ENCODE data around the gene PRR15.

PRR15 gene

DNA sequence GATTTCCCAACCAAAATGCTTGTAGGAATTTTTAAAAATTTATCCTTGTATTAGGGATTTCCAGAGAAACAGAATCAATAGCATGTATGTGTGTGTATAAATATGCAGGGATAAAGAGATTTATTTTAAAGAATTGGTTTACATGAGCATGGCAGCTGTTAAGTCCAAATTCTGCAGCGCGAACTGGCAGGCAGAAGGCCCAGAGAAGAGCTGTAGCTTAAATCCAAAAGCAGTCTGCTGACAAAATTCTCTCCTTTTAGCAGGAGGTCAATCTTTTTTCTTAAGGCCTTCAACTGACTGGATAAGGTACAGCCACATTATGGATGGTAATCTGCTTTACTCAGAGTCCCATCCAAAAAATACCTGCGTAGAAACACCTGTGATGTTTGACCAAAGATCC is 42.0 kb downstream of the PRR15 start:
- TF ChIP-seq, protein P1, sequence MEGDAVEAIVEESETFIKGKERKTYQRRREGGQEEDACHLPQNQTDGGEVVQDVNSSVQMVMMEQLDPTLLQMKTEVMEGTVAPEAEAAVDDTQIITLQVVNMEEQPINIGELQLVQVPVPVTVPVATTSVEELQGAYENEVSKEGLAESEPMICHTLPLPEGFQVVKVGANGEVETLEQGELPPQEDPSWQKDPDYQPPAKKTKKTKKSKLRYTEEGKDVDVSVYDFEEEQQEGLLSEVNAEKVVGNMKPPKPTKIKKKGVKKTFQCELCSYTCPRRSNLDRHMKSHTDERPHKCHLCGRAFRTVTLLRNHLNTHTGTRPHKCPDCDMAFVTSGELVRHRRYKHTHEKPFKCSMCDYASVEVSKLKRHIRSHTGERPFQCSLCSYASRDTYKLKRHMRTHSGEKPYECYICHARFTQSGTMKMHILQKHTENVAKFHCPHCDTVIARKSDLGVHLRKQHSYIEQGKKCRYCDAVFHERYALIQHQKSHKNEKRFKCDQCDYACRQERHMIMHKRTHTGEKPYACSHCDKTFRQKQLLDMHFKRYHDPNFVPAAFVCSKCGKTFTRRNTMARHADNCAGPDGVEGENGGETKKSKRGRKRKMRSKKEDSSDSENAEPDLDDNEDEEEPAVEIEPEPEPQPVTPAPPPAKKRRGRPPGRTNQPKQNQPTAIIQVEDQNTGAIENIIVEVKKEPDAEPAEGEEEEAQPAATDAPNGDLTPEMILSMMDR (IDR thresholded peaks at IDR 0.05; ENCODE audit: borderline replicate concordance, control extremely low read depth, extremely low read depth, insufficient read depth, missing control alignments), result no peak
- in situ Hi-C loops (cut with MboI; ENCODE audit: low sequenced_read_pairs, unreplicated experiment), result no loop called here
- DNase-seq (ENCODE audit: low spot score), result no peak

DNA sequence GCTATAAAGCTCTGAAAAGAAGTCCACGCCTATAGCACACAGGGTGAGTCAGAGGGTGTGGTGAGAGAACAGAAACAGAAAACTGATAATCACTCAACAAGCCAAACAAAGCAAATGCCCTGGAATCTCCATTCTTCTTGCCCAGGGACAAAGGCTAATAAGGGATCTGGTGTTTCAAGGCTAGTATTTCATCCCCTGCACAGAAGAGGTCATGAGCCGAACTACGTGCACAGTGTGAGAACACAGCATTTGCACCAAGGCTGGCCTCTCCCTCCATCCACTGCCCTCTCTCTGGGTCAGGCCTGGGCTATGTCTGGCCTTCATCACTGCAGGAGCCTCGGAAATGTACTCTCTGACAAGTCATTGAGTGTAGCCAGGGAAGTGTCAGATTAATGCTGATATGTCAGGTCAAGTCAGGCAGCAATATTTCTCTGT is 42.7 kb downstream of the PRR15 start:
- DNase-seq (ENCODE audit: low spot score), result no peak
- in situ Hi-C loops (cut with MboI; ENCODE audit: low sequenced_read_pairs, unreplicated experiment), result no loop called here
- TF ChIP-seq, protein P1 (IDR thresholded peaks at IDR 0.05; ENCODE audit: borderline replicate concordance, control extremely low read depth, extremely low read depth, insufficient read depth, missing control alignments), result no peak

DNA sequence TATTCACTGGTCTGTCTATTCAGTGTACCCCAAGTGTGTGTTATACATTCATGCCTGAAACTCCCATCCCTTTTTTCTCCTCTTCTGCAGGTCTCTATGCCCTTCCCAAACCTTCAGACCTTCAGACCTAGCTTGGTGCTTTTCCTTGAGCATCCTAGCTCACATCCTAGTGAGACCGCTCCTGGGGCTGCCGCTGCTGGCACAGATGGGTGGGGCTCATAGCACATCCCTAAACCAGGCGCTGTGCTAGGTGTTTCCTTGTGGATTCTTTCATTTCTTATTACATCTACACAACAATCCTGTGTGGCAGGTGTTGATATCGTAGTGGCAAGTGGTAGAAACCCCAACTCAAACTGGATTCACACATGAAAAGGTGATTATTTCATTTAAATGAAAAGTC is 43.2 kb downstream of the PRR15 start:
- TF ChIP-seq, protein P1 (IDR thresholded peaks at IDR 0.05; ENCODE audit: borderline replicate concordance, control extremely low read depth, extremely low read depth, insufficient read depth, missing control alignments), result no peak

DNA sequence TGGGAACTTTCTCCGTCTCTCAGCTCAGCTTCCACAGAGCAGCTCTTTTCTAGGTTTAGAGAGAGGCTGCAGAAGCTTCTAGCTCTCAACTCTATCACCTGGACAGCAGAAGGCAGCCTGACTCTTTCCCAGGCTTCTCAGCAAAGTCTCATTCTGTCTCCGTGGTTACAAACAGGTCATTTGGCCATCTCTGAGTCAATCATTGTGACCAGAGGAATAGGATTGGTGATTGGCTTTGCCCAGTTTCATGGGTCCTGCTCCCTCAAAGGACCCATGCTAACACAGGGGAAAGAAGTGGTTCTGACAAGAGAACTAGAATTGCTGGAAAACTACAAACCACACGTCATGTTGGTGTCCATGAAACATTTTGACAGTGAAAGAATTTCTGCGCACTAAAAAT is 43.6 kb downstream of the PRR15 start:
- TF ChIP-seq, protein P1 (IDR thresholded peaks at IDR 0.05; ENCODE audit: borderline replicate concordance, control extremely low read depth, extremely low read depth, insufficient read depth, missing control alignments), result no peak
- in situ Hi-C loops (cut with MboI; ENCODE audit: low sequenced_read_pairs, unreplicated experiment), result no loop called here
- DNase-seq (ENCODE audit: low spot score), result no peak

More for the DNA sequence above, 43.2 kb downstream of the PRR15 start:
- no peak for DNase-seq (ENCODE audit: low spot score)
- in situ Hi-C loops (cut with MboI; ENCODE audit: low sequenced_read_pairs, unreplicated experiment), result no loop called here

DNA sequence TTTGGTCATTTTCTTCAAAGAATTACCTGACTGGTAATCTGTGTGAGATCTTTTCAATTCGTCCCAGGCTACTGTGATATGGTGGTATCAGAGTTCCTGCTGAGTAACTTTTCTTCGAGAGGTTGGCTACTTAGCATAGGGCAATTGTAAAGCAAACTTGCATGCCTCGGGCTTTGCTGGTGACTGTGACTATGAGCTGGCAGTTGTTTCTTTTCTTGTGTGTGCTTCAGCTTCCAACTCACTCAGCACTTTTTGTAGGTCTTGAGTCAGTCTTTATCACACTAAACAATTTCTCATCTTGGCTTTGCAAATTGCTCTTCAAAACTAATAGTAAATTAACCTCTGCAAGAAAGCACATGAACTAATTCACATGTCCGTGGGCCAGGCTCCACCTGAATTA is 44.3 kb downstream of the PRR15 start:
- in situ Hi-C loops (cut with MboI; ENCODE audit: low sequenced_read_pairs, unreplicated experiment), result no loop called here
- TF ChIP-seq, protein P1 (IDR thresholded peaks at IDR 0.05; ENCODE audit: borderline replicate concordance, control extremely low read depth, extremely low read depth, insufficient read depth, missing control alignments), result no peak
- no peak for DNase-seq (ENCODE audit: low spot score)

DNA sequence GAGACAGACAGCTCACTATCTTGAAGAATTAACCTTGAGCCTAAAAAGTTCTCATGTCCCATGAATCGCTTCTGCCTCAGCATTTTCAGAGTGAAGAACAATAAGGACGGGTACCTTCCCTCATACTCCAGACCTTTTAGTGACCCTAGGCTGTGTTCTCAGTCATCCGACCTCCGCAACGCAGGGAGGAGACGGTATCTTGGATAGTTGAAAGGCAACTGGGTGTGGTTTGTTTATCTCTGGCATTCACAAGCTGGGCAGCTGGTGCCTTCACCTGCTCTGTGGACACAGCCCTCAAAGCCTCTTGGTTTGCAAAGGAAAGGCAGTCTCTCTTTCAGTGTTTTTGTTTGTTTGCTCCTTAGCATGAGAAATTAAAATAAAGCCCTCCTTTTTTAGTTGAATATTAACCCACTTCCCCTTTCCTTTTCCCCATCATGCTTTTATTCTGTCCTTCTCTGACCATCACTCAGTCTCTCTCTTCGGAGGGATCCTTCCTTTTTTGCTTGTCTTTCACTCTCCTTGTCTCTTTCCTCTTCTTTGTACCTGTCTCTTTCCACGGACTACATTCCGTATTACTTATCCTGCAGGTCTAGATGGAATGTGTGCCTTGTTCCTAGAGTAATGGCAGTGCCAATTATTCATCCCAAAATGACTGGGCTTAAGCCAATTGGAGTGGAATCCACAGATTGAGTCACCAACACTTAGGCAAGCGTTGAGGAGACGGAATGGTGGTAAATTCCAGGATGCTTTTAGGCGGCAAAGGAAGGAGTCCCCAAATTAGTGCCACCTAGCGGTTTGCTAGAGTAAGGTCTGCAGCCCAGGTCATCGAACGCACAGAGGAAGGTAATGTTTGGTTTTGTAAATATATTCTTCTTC is 45.8 kb downstream of the PRR15 start:
- in situ Hi-C loops (cut with MboI; ENCODE audit: low sequenced_read_pairs, unreplicated experiment), result no loop called here
- TF ChIP-seq, protein P1 (IDR thresholded peaks at IDR 0.05; ENCODE audit: borderline replicate concordance, control extremely low read depth, extremely low read depth, insufficient read depth, missing control alignments), result peak; percentile 27
- DNase-seq (ENCODE audit: low spot score), result peak; percentile 23
